Measurements from ENCODE around the gene DCHS1.

The DCHS1 gene

GRCh38 chr11:6608726-6609501, 46.7 kb downstream of the DCHS1 start:
- no peak overlapping the region for H3K4me3 ChIP-seq (ENCODE audit: low read length)
- DNase-seq (ENCODE audit: low read depth), result no peak
- no peak for TF ChIP-seq CTCF (conservative IDR thresholded peaks at IDR 0.05; ENCODE audit: low read length)

GRCh38 chr11:6608011-6608410, 47.6 kb downstream of the DCHS1 start:
- no peak for TF ChIP-seq CTCF (conservative IDR thresholded peaks at IDR 0.05; ENCODE audit: low read length)
- H3K4me3 ChIP-seq (ENCODE audit: low read length), result no peak overlapping the region
- no peak for DNase-seq (ENCODE audit: low read depth)

GRCh38 chr11:6607190-6607795, 48.3 kb downstream of the DCHS1 start:
- H3K4me3 ChIP-seq (ENCODE audit: low read length), result peak overlapping the region; percentile 8; the same call in 1 of the 2 replicates
- no peak for TF ChIP-seq CTCF (conservative IDR thresholded peaks at IDR 0.05; ENCODE audit: low read length)
- DNase-seq (ENCODE audit: low read depth), result peak; percentile 48

GRCh38 chr11:6606471-6607189, 49.0 kb downstream of the DCHS1 start:
- H3K4me3 ChIP-seq (ENCODE audit: low read length), result peak overlapping the region; percentile 46
- TF ChIP-seq CTCF (conservative IDR thresholded peaks at IDR 0.05; ENCODE audit: low read length), result no peak
- peak; percentile 92 for DNase-seq (ENCODE audit: low read depth)

GRCh38 chr11:6604790-6605189, 50.8 kb downstream of the DCHS1 start:
- no peak for TF ChIP-seq CTCF (conservative IDR thresholded peaks at IDR 0.05; ENCODE audit: low read length)
- peak overlapping the region; percentile 99 for H3K4me3 ChIP-seq (ENCODE audit: low read length)
- no peak for DNase-seq (ENCODE audit: low read depth)

- DNase-seq (ENCODE audit: low read depth), result peak; percentile 68
- TF ChIP-seq CTCF (conservative IDR thresholded peaks at IDR 0.05; ENCODE audit: low read length), result peak; percentile 39
- H3K4me3 ChIP-seq (ENCODE audit: low read length), result peak overlapping the region; percentile 99
Observed at GRCh38 chr11:6604081-6604626, 51.5 kb downstream of the DCHS1 start.
